ENCODE data around the gene SET. TPM values are rescaled to one million over a fixed set of nuclear protein-coding genes. Genes with fewer than 3 reads are reported as not detected.

The SET gene, protein sequence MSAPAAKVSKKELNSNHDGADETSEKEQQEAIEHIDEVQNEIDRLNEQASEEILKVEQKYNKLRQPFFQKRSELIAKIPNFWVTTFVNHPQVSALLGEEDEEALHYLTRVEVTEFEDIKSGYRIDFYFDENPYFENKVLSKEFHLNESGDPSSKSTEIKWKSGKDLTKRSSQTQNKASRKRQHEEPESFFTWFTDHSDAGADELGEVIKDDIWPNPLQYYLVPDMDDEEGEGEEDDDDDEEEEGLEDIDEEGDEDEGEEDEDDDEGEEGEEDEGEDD
- total RNA-seq (ENCODE audit: low replicate concordance) = 504 and 813 TPM in 2 replicates

DNA sequence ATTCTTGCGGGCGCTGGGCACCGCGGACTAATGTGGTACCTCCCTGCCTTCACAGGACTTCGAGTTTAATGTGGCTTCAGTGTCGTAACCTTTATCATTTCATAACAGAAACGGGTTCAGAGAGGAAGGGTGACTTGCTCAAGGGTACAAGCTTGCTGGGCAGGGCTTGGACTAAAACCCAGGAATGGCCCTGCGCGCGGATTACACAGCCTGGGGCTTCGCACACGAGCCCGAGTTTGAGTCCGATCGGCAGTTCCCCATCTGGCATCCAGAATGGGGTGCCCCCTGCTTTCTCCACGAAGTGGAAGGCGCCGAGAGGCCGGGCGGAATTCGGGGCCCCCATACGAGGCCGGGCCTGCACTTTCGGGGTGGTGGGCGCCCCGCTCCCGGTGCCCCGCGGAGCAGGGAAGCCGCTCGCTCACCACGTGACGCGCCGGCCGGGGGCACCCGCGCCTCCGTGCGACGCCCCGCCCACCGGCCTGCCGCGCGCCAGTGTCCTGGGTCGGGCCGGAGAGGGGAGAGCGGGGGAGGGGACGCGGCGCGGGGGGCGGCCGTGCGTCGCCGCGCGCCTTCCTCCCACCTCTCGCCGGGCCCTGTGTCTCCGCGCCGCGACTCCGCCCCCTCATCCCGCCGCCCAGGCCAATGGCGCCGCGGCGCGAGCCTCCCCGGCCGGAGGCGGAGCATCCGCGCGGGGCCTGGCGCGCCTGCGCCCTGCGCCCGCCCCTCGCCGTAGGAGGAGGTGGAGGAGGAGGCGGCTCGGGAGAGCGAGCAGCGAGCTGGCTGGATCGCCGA, at the start of gene SET:
TSS of gene SET (plus strand) at position 722 of the 792 bp plus-strand sequence. CDS start 361 bp downstream, outside the sequence.

DNA sequence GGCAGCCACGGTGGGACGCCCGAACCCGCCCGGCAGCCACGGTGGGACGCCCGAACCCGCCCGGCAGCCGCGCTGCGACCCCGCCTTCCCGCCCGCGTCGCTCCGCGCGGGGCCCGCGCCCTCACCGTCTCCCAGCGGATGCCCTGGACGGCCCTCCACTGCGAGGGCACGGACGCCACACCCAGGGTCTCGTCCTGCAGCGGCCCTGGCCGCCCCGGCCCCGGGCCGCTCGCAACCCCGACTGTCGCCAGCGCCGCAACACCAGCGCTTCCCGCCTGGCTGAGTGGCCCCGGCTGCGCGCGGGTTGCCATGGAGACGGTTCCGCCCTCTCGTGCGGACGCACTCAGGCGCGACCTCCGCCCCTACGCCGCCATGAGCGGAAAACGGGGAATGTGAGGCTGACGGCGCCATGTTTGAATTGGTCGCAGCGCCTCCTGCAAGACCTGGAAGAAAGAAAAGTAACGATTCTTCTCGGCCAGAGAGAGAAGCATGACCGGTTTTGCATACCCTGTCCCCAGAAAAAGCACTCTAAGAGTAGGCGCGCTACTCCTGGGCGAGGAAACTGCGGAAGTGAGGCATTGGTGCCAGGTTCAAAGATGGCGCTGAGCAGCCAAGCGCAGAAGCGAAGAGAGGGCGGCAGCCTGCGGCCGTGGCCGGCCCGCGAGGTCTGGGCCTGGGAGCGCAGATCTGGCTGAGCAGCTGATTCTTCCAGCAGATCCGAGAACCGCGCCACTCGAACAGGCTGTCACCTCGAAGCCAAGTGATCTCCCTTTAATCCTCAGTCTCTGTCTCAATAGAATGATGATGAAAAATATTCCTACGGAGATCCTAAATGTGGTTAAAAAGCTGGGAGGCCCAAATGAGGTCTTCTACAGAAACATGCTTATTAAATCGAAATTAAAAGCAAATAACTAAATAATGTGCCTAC, 32.3 kb upstream of the SET start, which contains the start of gene DYNC2I2:
TSS of gene DYNC2I2 (minus strand) at position 432 of the 928 bp plus-strand sequence. CDS start at position 311, 121 bp downstream.

DNA sequence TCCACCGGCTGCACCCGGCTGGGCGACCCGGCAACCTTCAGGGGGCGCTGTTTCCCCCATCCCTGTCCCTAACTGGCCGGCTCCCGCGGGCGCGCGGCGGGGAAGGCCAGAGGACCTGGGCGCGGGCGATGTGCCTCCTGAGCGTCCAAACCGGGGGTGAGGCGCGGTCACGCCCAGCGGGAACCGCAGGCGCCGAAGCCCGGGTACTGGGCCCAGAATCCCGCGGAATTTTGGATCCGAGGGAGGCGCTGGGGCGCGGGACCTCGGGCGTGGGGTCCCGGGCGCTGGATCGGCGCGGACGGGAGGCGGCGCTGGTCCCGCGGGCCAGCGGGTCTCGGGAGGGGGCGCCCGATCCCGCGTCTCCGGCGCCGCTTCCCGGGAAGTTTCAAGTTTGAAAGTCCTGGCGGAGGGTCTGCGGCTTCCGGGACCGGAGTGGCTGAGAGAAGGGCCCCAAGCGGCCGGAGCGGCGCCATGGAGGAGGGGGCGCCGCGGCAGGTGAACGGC, 13.5 kb downstream of the SET start, which contains the start of gene PKN3:
TSS of gene PKN3 (plus strand) at position 59 of the 504 bp plus-strand sequence. CDS start at position 472, 413 bp downstream.

DNA sequence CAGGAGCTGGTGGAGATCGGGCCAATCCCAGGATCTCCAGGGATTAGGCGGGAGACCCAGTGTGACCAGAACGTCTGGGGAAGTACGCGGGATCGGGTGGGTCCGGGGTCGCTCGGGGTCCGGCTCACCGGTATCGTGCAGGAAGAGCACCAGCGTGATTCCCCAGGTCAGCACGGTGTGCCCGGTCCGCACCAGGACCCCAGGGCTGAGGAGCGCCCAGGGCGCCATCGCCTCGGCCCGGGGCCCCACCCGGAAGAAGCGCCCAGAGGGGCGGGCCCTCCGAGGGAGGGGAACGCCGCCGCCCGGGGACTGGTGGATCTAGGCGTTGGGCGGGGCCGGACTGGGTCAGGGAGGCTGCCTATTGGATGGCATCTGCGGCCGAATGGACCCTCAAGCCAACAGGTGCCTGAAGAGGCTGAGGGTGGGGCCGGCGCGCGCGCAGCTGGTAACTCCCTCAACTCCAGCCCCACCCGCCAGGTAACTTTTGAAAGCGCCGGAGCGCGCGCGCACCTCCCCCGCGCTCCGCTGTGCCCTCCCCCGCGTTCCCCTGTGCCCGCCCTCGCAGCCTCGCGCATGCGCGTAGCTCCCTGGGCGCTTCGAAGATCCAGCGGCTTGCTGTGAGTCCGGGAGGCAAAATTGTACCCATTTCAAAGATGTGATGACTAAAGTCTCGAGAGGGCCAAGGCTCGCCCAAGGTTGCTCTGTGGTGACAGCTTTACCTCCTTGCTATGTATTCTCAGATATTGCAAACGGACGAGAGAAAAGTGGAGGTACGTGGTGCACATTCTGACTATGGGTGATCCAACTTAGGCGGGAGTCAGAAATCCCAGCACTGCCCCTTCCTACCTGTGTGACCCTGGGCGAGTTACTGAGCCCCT, 35.1 kb downstream of the SET start, which contains the start of gene ZDHHC12:
TSS of gene ZDHHC12 (minus strand) at position 262 of the 878 bp plus-strand sequence. CDS start at position 228, 34 bp downstream.

Other genes with a start within 250 kb of the SET start
- 41.1 and 44.3 TPM in 2 replicates for gene ODF2, start 233.2 kb upstream of the SET start, total RNA-seq (ENCODE audit: low replicate concordance)
- gene GLE1, start 184.5 kb upstream of the SET start, total RNA-seq (ENCODE audit: low replicate concordance) = 22.1 and 24.5 TPM in 2 replicates
- gene SPTAN1, start 136.6 kb upstream of the SET start, total RNA-seq (ENCODE audit: low replicate concordance) = 399 and 455 TPM in 2 replicates
- 30.4 and 43.5 TPM in 2 replicates for gene DYNC2I2, start 32.4 kb upstream of the SET start, total RNA-seq (ENCODE audit: low replicate concordance)
- gene PKN3, start 13.3 kb downstream of the SET start, total RNA-seq (ENCODE audit: low replicate concordance) = 0.35 and 1.4 TPM in 2 replicates
- gene ZDHHC12, start 34.9 kb downstream of the SET start, total RNA-seq (ENCODE audit: low replicate concordance) = 19.3 and 28.6 TPM in 2 replicates
- 12.3 and 17.9 TPM in 2 replicates for gene ZER1, start 82.7 kb downstream of the SET start, total RNA-seq (ENCODE audit: low replicate concordance)
- gene TBC1D13, start 98.0 kb downstream of the SET start, total RNA-seq (ENCODE audit: low replicate concordance) = 8.4 and 9.2 TPM in 2 replicates
- 16.0 and 25.9 TPM in 2 replicates for gene ENDOG, start 129.3 kb downstream of the SET start, total RNA-seq (ENCODE audit: low replicate concordance)
- gene SPOUT1, start 140.6 kb downstream of the SET start, total RNA-seq (ENCODE audit: low replicate concordance) = 10.8 and 12.9 TPM in 2 replicates
- 4.8 and 9.0 TPM in 2 replicates for gene KYAT1, start 192.7 kb downstream of the SET start, total RNA-seq (ENCODE audit: low replicate concordance)
- 38.6 and 39.5 TPM in 2 replicates for gene LRRC8A, start 192.9 kb downstream of the SET start, total RNA-seq (ENCODE audit: low replicate concordance)
- 6.1 and 15.3 TPM in 2 replicates for gene PHYHD1, start 231.8 kb downstream of the SET start, total RNA-seq (ENCODE audit: low replicate concordance)